Activated B cell treated with CpG ODN at 0.5 μM for 24 hours (primary cell): ENCODE data around the gene SIX5. TPM values are rescaled to one million over a fixed set of nuclear protein-coding genes. Genes with fewer than 3 reads are reported as not detected.

Source experiments
- ATAC-seq: fragments of 200-7000 bp; cut with Tn5 transposase; one replicate; pipeline ENCODE4 v1.10.0; 2021; ENCODE audit warnings: low read depth, mild to moderate bottlenecking, moderate library complexity
- CTCF ChIA-PET: fragments of 350-600 bp; sonication (Branson Sonifier 250); formaldehyde crosslinking; loops from one replicate; lab custom pipeline; 2021; ENCODE audit warnings: antibody characterized with exemption; lab: Charles Lee
- POLR2A ChIA-PET: fragments of 350-600 bp; sonication (Branson Sonifier 250); formaldehyde crosslinking; loops from one replicate; lab custom pipeline; 2021; ENCODE audit warnings: antibody characterized with exemption; lab: Charles Lee
- DNase-seq: peaks from one replicate; pipeline ENCODE4 v3.0.0; 2022
- H3K27ac Mint-ChIP-seq: one replicate; pipeline ENCODE4 v1.8.0; 2020; ENCODE audit warnings: mixed read lengths
- H3K27me3 Mint-ChIP-seq: one replicate; pipeline ENCODE4 v1.8.0; 2021; ENCODE audit warnings: mixed read lengths
- H3K36me3 Mint-ChIP-seq: one replicate; pipeline ENCODE4 v1.8.0; 2021; ENCODE audit warnings: low read depth, mixed read lengths
- H3K4me1 Mint-ChIP-seq: one replicate; pipeline ENCODE4 v1.8.0; 2021; ENCODE audit warnings: mixed read lengths
- H3K4me3 Mint-ChIP-seq: one replicate; pipeline ENCODE4 v1.8.0; 2020; ENCODE audit warnings: mild to moderate bottlenecking, mixed read lengths
- H3K9me3 Mint-ChIP-seq: one replicate; pipeline ENCODE4 v1.8.0; 2020; ENCODE audit warnings: mixed read lengths
- intact Hi-C: fragments of 100-400 bp; cut with micrococcal nuclease; formaldehyde crosslinking; loops from one replicate; pipeline ENCODE4 v1.15.1; 2024
- total RNA-seq: library from RNA; stranded (reverse); gene quantifications from 2 replicates; pipeline ENCODE4 v1.2.3, GENCODE V29; 2022
- TF ChIP-seq, protein P1 (sequence below): fragments of 200-600 bp; IDR thresholded peaks from one replicate; pipeline ENCODE4 v1.8.0; 2022; ENCODE audit warnings: antibody characterized with exemption, mild to moderate bottlenecking

The SIX5 gene
- total RNA-seq, 1 donor from 2014 or later = 1.9 TPM

DNA sequence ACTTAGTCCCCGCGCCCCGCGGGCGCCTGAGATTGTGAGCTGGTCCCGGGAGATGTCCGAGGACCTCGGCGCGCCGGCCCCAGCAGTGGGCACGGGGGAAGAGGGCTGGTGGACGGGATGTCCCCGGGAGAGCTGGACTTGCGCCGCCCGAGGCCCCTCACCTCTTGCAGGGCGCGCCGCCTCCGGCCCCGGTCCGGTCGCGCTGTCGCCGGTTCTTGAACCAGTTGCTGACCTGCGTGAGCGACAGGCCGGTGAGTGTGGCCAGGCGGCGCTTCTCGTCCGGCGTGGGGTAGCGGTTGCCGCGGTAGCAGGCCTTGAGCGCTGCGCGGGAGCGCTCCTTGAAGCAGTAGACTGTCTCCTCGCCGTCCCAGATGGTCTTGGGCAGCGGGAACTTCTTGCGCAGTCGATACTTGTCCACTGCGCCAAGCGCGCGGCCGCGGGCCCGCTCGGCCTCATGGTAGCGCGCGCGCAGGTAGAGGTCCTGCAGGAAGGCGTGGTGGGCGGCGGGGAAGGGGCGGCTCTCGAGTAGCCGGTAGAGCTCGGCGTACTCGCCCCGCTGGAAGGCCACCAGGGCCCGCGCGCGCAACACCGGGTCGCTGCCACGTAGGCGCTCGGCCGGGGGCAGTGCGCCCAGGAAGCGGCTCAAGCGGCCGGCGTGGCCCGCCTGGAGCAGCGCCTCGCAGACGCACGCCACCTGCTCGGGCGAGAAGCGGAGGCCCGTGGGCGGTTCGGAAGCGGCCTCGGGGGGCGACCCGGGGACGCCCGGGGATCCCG lies 984 bp downstream of the SIX5 start:
- CTCF ChIA-PET = interaction anchor here (1.2 to 7.1 kb wide), 2 partner anchors 30 to 53 kb away, joined by 4 to 172 read pairs; no protein-coding TSS in a partner anchor
- TF ChIP-seq, protein P1, sequence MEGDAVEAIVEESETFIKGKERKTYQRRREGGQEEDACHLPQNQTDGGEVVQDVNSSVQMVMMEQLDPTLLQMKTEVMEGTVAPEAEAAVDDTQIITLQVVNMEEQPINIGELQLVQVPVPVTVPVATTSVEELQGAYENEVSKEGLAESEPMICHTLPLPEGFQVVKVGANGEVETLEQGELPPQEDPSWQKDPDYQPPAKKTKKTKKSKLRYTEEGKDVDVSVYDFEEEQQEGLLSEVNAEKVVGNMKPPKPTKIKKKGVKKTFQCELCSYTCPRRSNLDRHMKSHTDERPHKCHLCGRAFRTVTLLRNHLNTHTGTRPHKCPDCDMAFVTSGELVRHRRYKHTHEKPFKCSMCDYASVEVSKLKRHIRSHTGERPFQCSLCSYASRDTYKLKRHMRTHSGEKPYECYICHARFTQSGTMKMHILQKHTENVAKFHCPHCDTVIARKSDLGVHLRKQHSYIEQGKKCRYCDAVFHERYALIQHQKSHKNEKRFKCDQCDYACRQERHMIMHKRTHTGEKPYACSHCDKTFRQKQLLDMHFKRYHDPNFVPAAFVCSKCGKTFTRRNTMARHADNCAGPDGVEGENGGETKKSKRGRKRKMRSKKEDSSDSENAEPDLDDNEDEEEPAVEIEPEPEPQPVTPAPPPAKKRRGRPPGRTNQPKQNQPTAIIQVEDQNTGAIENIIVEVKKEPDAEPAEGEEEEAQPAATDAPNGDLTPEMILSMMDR = no peak
- DNase-seq = peak; percentile 45
- intact Hi-C loops = loop anchor here (2.0 kb wide), 1 partner anchor 249 kb away; no protein-coding TSS in a partner anchor
- H3K4me1 Mint-ChIP-seq = peaks cover 16% of the 10 kb centered on the region
- H3K27me3 Mint-ChIP-seq = peaks cover 3% of the 10 kb centered on the region
- H3K9me3 Mint-ChIP-seq = no peaks in the 10 kb centered on the region
- H3K4me3 Mint-ChIP-seq = peak overlapping the region; percentile 72
- POLR2A ChIA-PET = interaction anchor here (0.6 to 3.4 kb wide), 9 partner anchors 8 to 1364 kb away, joined by 3 to 46 read pairs (median 16); partner anchors contain the start of genes DMWD, FBXO46, FOXA3 and MYPOP
- H3K36me3 Mint-ChIP-seq = no peaks in the 10 kb centered on the region
- ATAC-seq = no peak
- no peak overlapping the region for H3K27ac Mint-ChIP-seq

DNA sequence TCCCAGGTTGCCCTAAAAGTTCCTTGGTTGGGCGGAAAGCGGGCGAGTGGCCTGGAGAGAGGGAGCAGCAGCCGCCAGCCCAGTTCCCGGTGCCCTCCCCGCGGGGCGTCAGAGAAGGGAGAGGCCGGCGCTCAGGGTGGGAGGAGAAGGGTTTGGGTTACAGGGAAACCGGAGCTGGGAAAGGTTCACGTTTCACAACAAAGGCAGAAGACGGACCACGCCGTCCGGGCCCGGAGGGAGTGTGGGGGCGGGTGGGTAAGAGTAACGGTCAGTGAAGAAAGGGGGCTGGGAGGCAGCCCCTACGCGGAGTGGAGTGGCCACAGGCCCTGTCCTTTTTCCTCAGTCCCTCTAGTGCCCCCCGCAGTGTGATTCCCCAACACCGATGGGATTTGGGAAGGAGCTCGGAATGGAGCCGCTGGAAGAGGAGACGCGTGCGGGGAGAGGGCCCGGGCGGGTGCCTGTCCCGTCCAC lies 1.6 kb downstream of the SIX5 start:
- intact Hi-C loops = no loop called here
- TF ChIP-seq, protein P1 = no peak
- ChIA-PET POLR2A (no interaction called here), CTCF (interaction anchor here (7.1 kb wide), 1 partner anchor 31 kb away, joined by 172 read pairs; no protein-coding TSS in a partner anchor)
- H3K4me3 Mint-ChIP-seq = peak overlapping the region; percentile 38
- DNase-seq (no peak), ATAC-seq (no peak)
- peaks cover 16% of the 10 kb centered on the region for H3K4me1 Mint-ChIP-seq
- H3K27ac Mint-ChIP-seq = no peak overlapping the region
- no peaks in the 10 kb centered on the region for H3K9me3 Mint-ChIP-seq
- H3K36me3 Mint-ChIP-seq = no peaks in the 10 kb centered on the region
- peaks cover 3% of the 10 kb centered on the region for H3K27me3 Mint-ChIP-seq

DNA sequence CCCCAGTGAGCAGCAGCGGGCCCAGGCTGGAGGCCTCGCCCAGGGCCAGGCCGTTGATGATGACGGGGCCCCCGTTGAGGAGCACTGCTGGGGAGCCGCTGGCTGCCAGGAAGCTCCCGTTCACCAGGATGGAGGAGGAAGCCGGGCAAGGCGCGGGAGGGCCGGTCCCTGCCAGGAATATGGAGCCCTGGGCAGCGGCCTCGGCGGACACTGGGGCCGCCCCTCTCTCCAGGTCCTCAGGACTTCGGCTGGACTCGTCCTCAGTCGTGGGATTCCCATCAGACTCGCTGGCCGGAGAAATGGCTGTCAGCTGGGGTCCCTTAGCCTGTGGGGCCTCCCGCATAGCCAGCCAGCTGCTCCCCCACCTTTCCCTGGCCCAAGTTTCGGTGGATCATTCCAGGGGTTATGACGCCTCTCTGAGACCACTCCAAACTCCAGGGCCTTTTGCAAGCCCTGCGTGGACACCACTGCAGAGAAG lies 2.1 kb downstream of the SIX5 start:
- POLR2A ChIA-PET = no interaction called here
- DNase-seq (no peak), ATAC-seq (no peak)
- H3K4me1 Mint-ChIP-seq = peaks cover 12% of the 10 kb centered on the region
- intact Hi-C loops = no loop called here
- no peak overlapping the region for H3K4me3 Mint-ChIP-seq
- H3K27me3 Mint-ChIP-seq = peaks cover 6% of the 10 kb centered on the region
- H3K9me3 Mint-ChIP-seq = no peaks in the 10 kb centered on the region
- no peak overlapping the region for H3K27ac Mint-ChIP-seq
- TF ChIP-seq, protein P1 = no peak
- CTCF ChIA-PET = no interaction called here
- H3K36me3 Mint-ChIP-seq = no peaks in the 10 kb centered on the region

DNA sequence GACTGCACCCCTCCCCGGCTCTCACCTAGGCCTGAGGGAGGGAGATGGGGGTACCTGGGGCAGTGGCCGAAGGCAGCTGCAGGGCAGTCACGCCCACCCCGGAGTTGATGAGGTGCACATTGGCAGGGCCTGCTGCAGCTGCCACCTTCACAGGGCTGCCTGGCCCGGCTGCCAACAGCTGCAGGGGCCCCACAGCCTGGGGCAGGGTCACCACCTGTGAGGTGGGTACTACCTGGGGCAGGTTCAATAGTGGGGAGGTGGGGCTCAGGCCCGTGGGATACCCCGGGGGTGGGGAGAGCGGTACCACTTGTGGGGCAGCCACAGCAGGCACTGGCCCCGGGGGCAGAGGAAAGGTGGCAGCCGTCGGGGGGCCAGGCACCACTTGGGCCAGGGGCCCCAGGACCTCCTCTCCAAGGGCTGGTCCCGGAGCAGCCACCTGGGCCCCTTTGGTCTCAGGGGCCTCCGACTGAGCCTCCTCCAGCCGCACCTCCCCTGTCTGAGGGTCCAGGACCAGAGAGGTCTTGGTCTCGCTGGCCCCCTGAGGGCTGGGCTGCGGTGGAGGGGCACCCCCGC lies 2.7 kb downstream of the SIX5 start:
- intact Hi-C loops = no loop called here
- no peak overlapping the region for H3K27ac Mint-ChIP-seq
- ChIA-PET CTCF (no interaction called here), POLR2A (no interaction called here)
- DNase-seq = no peak
- H3K36me3 Mint-ChIP-seq = no peaks in the 10 kb centered on the region
- ATAC-seq = no peak
- TF ChIP-seq, protein P1 = no peak
- peaks cover 6% of the 10 kb centered on the region for H3K27me3 Mint-ChIP-seq
- peaks cover 12% of the 10 kb centered on the region for H3K4me1 Mint-ChIP-seq
- H3K4me3 Mint-ChIP-seq = no peak overlapping the region
- no peaks in the 10 kb centered on the region for H3K9me3 Mint-ChIP-seq
